K562 (cell line): ENCODE measurements around the gene ADGRD1. TPM values are rescaled to one million over a fixed set of nuclear protein-coding genes. Genes with fewer than 3 reads are reported as not detected.

Source experiments
- ATAC-seq: fragments of 200-7000 bp; cut with Tn5 transposase; 3 replicates; pipeline ENCODE4 v1.9.1; 2020; ENCODE audit warnings: moderate library complexity
- BruUV-seq: library from RNA; stranded (reverse); fragments of 400-500 nt; replicated peaks from 2 replicates; lab custom pipeline; 2021; lab: Mats Ljungman, UMichigan
- CTCF ChIA-PET: fragments of 300-600 bp; formaldehyde crosslinking; extraction: SDS; loops from one replicate; lab custom pipeline; 2021; ENCODE audit warnings: low intra/inter-chr PET ratio; lab: Yijun Ruan, JAX
- POLR2A ChIA-PET: fragments of 300-600, 350-650 bp; sonication (Branson Sonifier 250); formaldehyde crosslinking; extraction: SDS; loops from one replicate; lab custom pipeline; 2021; ENCODE audit warnings: antibody characterized with exemption, inconsistent platforms; lab: Yijun Ruan, JAX
- DNase-seq, 4 experiments: peaks; one replicate each; pipeline versions ENCODE4 v3.0.0 to v3.0.0-alpha.2; 2011 to 2018; ENCODE audit warnings: low spot score in 3 of 4, mixed read lengths in 3 of 4; ENCODE audit errors: extremely low read depth in 1 of 4
- FAIRE-seq: peaks from 2 replicates; lab custom pipeline; 2011; peaks lifted over from hg19 to GRCh38; lab: Jason Lieb, UNC
- H2AFZ ChIP-seq: 2 replicates; pipeline ENCODE4 v1.6.0; 2011; ENCODE audit warnings: low read depth, low read length, control low read depth, inconsistent platforms
- H3K27ac ChIP-seq: fragments of 200-600 bp; 3 replicates; pipeline ENCODE4 v1.8.0; 2011; ENCODE audit warnings: low read depth, mild to moderate bottlenecking, control low read depth, inconsistent platforms, low read length, moderate library complexity, mixed read lengths; ENCODE audit errors: extremely low read depth
- H3K27me3 ChIP-seq, 2 experiments: fragments of 300-600 bp in 1 of 2; 2 replicates in 1 of 2; 3 replicates in 1 of 2; pipeline versions ENCODE4 v1.6.0 to v1.8.0; 2011; ENCODE audit warnings: inconsistent platforms in 2 of 2, low read length in 2 of 2, mild to moderate bottlenecking in 1 of 2, mixed read lengths in 1 of 2, moderate library complexity in 1 of 2; ENCODE audit not compliant: control insufficient read depth in 2 of 2, insufficient read depth in 2 of 2
- H3K36me3 ChIP-seq: fragments of 300-600 bp; 3 replicates; pipeline ENCODE4 v1.8.0; 2011; ENCODE audit warnings: mild to moderate bottlenecking, low read length, inconsistent platforms; ENCODE audit not compliant: control insufficient read depth, insufficient read depth
- H3K4me1 ChIP-seq, 2 experiments: fragments of 200-600 bp in 1 of 2; replicated peaks in 1 of 2; 2 replicates in 1 of 2; 3 replicates in 1 of 2; pipeline versions ENCODE4 v1.5.1 to v1.8.0; 2011; ENCODE audit warnings: inconsistent platforms in 2 of 2, low read length in 2 of 2, mild to moderate bottlenecking in 1 of 2, mixed read lengths in 1 of 2, moderate library complexity in 1 of 2; ENCODE audit not compliant: control insufficient read depth in 2 of 2, insufficient read depth in 2 of 2
- H3K4me2 ChIP-seq: 2 replicates; pipeline ENCODE4 v1.6.1; 2011; ENCODE audit warnings: low read length, control low read depth, inconsistent platforms, mixed read lengths; ENCODE audit not compliant: insufficient read depth
- H3K4me3 ChIP-seq: fragments of 200-600 bp; sonication (generic), shearing (Covaris generic); 2 replicates; pipeline ENCODE4 v1.5.1; 2016; ENCODE audit warnings: control low read depth, inconsistent platforms
- H3K79me2 ChIP-seq: fragments of 200-600 bp; 3 replicates; pipeline ENCODE4 v1.8.0; 2011; ENCODE audit warnings: low read length, inconsistent platforms; ENCODE audit not compliant: control insufficient read depth, insufficient read depth
- H3K9ac ChIP-seq, 2 experiments: 2 replicates each; pipeline versions ENCODE4 v1.6.0 to v1.6.1; 2011; ENCODE audit warnings: low read depth in 2 of 2, low read length in 2 of 2, control low read depth in 1 of 2, inconsistent platforms in 1 of 2, mild to moderate bottlenecking in 1 of 2, mixed read lengths in 1 of 2; ENCODE audit not compliant: insufficient read depth in 1 of 2
- H3K9me1 ChIP-seq: one replicate; pipeline ENCODE4 v1.6.0; 2011; ENCODE audit warnings: inconsistent platforms, mild to moderate bottlenecking, low read length, moderate library complexity; ENCODE audit not compliant: control insufficient read depth, insufficient read depth
- H3K9me3 ChIP-seq: replicated peaks from 2 replicates; pipeline ENCODE4 v1.5.1; 2011; ENCODE audit warnings: low read depth, low read length, inconsistent platforms; ENCODE audit not compliant: control insufficient read depth, insufficient read depth
- H4K20me1 ChIP-seq: replicated peaks from 2 replicates; pipeline ENCODE4 v1.6.1; 2011; ENCODE audit warnings: low read length, inconsistent platforms, mixed read lengths; ENCODE audit not compliant: control insufficient read depth, insufficient read depth
- PPARD ChIP-seq: fragments of 250-450 bp; sonication (Bioruptor Pico); IDR thresholded peaks from 2 replicates; pipeline ENCODE4 v1.8.0; 2022; ENCODE audit warnings: inconsistent platforms, mild to moderate bottlenecking, moderate library complexity
- SP2 ChIP-seq: IDR thresholded peaks from 2 replicates; pipeline ENCODE4 v1.6.1; 2011; ENCODE audit warnings: mild to moderate bottlenecking, low read depth, low read length, moderate library complexity; ENCODE audit not compliant: poor library complexity, severe bottlenecking; ENCODE audit errors: extremely low read depth
- ZNF274 ChIP-seq: IDR thresholded peaks from 2 replicates; pipeline ENCODE4 v1.6.1; 2011; ENCODE audit warnings: low read depth, mild to moderate bottlenecking, low read length, moderate library complexity, borderline replicate concordance
- WGBS: fragments of 100-300 bp; shearing (Covaris generic); methylation state at CpG from one replicate; pipeline ENCODE4 v1.1.6; 2016; ENCODE audit warnings: low coverage, mixed read lengths; ENCODE audit not compliant: insufficient coverage; ENCODE audit errors: missing lambda C conversion rate; 5-methylcytosine and 5-hydroxymethylcytosine counted together
- in situ Hi-C: fragments of 300-500 bp; cut with MboI; formaldehyde crosslinking; loops from 4 replicates; pipeline ENCODE4 v1.15.0; 2018; ENCODE audit warnings: inconsistent platforms, mixed read lengths
- intact Hi-C: fragments of 100-400 bp; cut with micrococcal nuclease; formaldehyde crosslinking; loops from 2 replicates; pipeline ENCODE4 v1.14.2; 2022
- polyA plus RNA-seq, 8 experiments: library from polyadenylated mRNA; depleted of rRNA in 4 of 8; stranded (reverse) in 5 of 8; unstranded in 3 of 8; fragments of >200 nt; fragmentation: Nextera tagmentation in 2 of 8; fragmentation: Illumina TruSeq in 1 of 8; extraction: Ambion mirVana in 2 of 8; extraction: Trizol in 1 of 8; gene quantifications; 2 replicates each; pipeline versions ENCODE4 v1.2.1 to v1.2.3, GENCODE V29; 2011 to 2014; ENCODE audit warnings: inconsistent platforms in 1 of 8, missing spikeins in 1 of 8
- total RNA-seq, 7 experiments: library from RNA; depleted of rRNA in 6 of 7; stranded (reverse); fragments of >200 nt in 6 of 7; fragmentation: Illumina TruSeq in 2 of 7; extraction: Trizol in 2 of 7; gene quantifications; 2 replicates each; pipeline versions ENCODE4 v1.2.1 to v1.2.3, GENCODE V29; 2011 to 2021; ENCODE audit warnings: low replicate concordance in 1 of 7
- TF ChIP-seq, protein P1 (sequence below): fragments of 200-800 bp; sonication (Bioruptor generic); IDR thresholded peaks from 2 replicates; pipeline ENCODE4 v1.6.1; 2017; ENCODE audit warnings: missing genetic modification characterization, missing compliant biosample characterization
- TF ChIP-seq, protein P2 (sequence below): fragments of 250-450 bp; sonication (Bioruptor Pico); IDR thresholded peaks from 2 replicates; pipeline ENCODE4 v1.8.0; 2021; ENCODE audit warnings: moderate library complexity, mild to moderate bottlenecking, inconsistent platforms

Gene ADGRD1
- total and polyA plus RNA-seq, 9 of the 15 experiments (the other 6 are each of a cell fraction or from before 2014, with no cell fraction given), result 1.7 to 11.7 (median 3.3) TPM

DNA sequence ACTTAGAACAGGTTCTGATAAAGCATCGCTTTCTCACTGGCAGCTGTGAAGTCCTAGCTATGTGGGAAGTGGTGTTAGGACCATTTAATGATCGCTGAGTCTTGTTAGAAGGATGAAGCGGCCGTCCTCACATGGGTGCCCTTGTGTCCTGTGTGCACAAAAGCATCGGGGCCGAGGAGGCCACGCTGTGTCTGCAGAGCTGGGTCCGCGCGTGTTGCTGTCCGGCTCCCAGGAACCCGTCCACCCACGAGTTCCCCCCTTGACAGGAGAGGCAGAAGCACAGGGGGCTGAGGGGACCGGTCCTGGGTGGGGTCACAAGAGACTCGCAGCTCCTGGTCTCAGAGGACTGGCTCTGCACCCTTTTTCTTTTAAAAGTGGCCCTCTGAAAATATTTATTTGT, 90.4 kb downstream of the ADGRD1 start:
- TF ChIP-seq ZNF274 (no peak), SP2 (no peak), PPARD (CRISPR knock-in tag) (no peak)
- TF ChIP-seq, protein P1, sequence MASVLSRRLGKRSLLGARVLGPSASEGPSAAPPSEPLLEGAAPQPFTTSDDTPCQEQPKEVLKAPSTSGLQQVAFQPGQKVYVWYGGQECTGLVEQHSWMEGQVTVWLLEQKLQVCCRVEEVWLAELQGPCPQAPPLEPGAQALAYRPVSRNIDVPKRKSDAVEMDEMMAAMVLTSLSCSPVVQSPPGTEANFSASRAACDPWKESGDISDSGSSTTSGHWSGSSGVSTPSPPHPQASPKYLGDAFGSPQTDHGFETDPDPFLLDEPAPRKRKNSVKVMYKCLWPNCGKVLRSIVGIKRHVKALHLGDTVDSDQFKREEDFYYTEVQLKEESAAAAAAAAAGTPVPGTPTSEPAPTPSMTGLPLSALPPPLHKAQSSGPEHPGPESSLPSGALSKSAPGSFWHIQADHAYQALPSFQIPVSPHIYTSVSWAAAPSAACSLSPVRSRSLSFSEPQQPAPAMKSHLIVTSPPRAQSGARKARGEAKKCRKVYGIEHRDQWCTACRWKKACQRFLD (CRISPR knock-in tag), result no peak
- TF ChIP-seq, protein P2, sequence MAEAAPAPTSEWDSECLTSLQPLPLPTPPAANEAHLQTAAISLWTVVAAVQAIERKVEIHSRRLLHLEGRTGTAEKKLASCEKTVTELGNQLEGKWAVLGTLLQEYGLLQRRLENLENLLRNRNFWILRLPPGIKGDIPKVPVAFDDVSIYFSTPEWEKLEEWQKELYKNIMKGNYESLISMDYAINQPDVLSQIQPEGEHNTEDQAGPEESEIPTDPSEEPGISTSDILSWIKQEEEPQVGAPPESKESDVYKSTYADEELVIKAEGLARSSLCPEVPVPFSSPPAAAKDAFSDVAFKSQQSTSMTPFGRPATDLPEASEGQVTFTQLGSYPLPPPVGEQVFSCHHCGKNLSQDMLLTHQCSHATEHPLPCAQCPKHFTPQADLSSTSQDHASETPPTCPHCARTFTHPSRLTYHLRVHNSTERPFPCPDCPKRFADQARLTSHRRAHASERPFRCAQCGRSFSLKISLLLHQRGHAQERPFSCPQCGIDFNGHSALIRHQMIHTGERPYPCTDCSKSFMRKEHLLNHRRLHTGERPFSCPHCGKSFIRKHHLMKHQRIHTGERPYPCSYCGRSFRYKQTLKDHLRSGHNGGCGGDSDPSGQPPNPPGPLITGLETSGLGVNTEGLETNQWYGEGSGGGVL, result no peak
- CTCF ChIA-PET, result no interaction called here
- H3K27ac ChIP-seq, result no peak overlapping the region

More for the DNA sequence above, 90.4 kb downstream of the ADGRD1 start:
- H3K36me3 ChIP-seq, result no peaks in the 10 kb centered on the region
- no peak overlapping the region for H3K9ac ChIP-seq
- no peaks in the 10 kb centered on the region for H3K9me3 ChIP-seq
- peaks cover 4% of the 10 kb centered on the region for H3K9me1 ChIP-seq
- H3K4me1 ChIP-seq, result peaks cover 0 to 36% of the 10 kb centered on the region in 2 experiments; a peak in 2 of 5 replicates
- WGBS, result 27% methylated on average over 13 of the region's 15 CpGs
- in situ Hi-C loops, result no loop called here
- BruUV-seq, result no TSS peak
- H4K20me1 ChIP-seq, result peaks cover 2% of the 10 kb centered on the region; the same call in 1 of the 2 replicates
- H2AFZ ChIP-seq, result no peak overlapping the region
- POLR2A ChIA-PET, result no interaction called here
- ATAC-seq (no peak), FAIRE-seq (no peak), DNase-seq (no peak)
- H3K4me2 ChIP-seq, result no peak overlapping the region
- peaks cover 13 to 58% of the 10 kb centered on the region in 2 experiments; a peak in 4 of 5 replicates for H3K27me3 ChIP-seq
- intact Hi-C loops, result no loop called here
- H3K79me2 ChIP-seq, result no peaks in the 10 kb centered on the region
- H3K4me3 ChIP-seq, result no peak overlapping the region
